Measurements from ENCODE around the gene PAPPA2. TPM values are rescaled to one million over a fixed set of nuclear protein-coding genes. Genes with fewer than 3 reads are reported as not detected.

Gene PAPPA2
- total and polyA plus RNA-seq, 7 experiments from 2014 or later = 0.07 to 0.29 (median 0.21) TPM; not detected in 4

GRCh38 chr1:176885751-176886150 lies 422.8 kb downstream of the PAPPA2 start:
- H3K27ac Mint-ChIP-seq = no peak overlapping the region
- intact Hi-C loops (cut with micrococcal nuclease) = no loop called here

GRCh38 chr1:176888471-176889032 lies 425.6 kb downstream of the PAPPA2 start:
- H3K36me3 Mint-ChIP-seq = no peaks in the 10 kb centered on the region
- Histone ChIP-seq H3K4me1 (ENCODE audit: control insufficient read depth in 2 of 2, insufficient read depth in 2 of 2, low read length in 2 of 2) (no peaks in the 10 kb centered on the region), H3K4me3 (ENCODE audit: low read length) (no peak overlapping the region), H3K9me3 (ENCODE audit: control insufficient read depth in 2 of 3, low read length in 3 of 3) (no peaks in the 10 kb centered on the region), H3K27ac (ENCODE audit: low read depth, low read length) (no peak overlapping the region), H3K36me3 (ENCODE audit: control insufficient read depth in 2 of 3, insufficient read depth in 3 of 3, low read length in 3 of 3) (no peaks in the 10 kb centered on the region), H3K27me3 (ENCODE audit: control insufficient read depth in 2 of 2, insufficient read depth in 2 of 2, low read length in 2 of 2) (no peaks in the 10 kb centered on the region)
- ChIA-PET POLR2A (no interaction called here), CTCF (no interaction called here)
- no peak for ATAC-seq
- H3K9me3 Mint-ChIP-seq = peaks cover 0 to 11% (median 0%) of the 10 kb centered on the region in 11 donors
- no peaks in the 10 kb centered on the region for H3K4me1 Mint-ChIP-seq
- intact Hi-C loops (cut with micrococcal nuclease) = no loop called here
- peaks cover 0 to 14% (median 6%) of the 10 kb centered on the region in 5 donors for H3K27me3 Mint-ChIP-seq
- DNase-seq = no peak
- H3K27ac Mint-ChIP-seq = no peak overlapping the region
- no peak overlapping the region for H3K4me3 Mint-ChIP-seq

More at GRCh38 chr1:176885751-176886150, 422.8 kb downstream of the PAPPA2 start:
- ChIA-PET POLR2A (no interaction called here), CTCF (no interaction called here)
- DNase-seq (no peak), ATAC-seq (no peak)
- peaks cover 0 to 14% (median 6%) of the 10 kb centered on the region in 5 donors for H3K27me3 Mint-ChIP-seq
- Histone ChIP-seq H3K27ac (ENCODE audit: low read depth, low read length) (no peak overlapping the region), H3K27me3 (ENCODE audit: control insufficient read depth in 2 of 2, insufficient read depth in 2 of 2, low read length in 2 of 2) (no peaks in the 10 kb centered on the region), H3K4me3 (ENCODE audit: low read length) (no peak overlapping the region), H3K9me3 (ENCODE audit: control insufficient read depth in 2 of 3, low read length in 3 of 3) (no peaks in the 10 kb centered on the region), H3K4me1 (ENCODE audit: control insufficient read depth in 2 of 2, insufficient read depth in 2 of 2, low read length in 2 of 2) (no peaks in the 10 kb centered on the region), H3K36me3 (ENCODE audit: control insufficient read depth in 2 of 3, insufficient read depth in 3 of 3, low read length in 3 of 3) (no peaks in the 10 kb centered on the region)
- peaks cover 0 to 11% (median 0%) of the 10 kb centered on the region in 11 donors for H3K9me3 Mint-ChIP-seq
- H3K4me3 Mint-ChIP-seq = no peak overlapping the region
- no peaks in the 10 kb centered on the region for H3K4me1 Mint-ChIP-seq
- no peaks in the 10 kb centered on the region for H3K36me3 Mint-ChIP-seq

GRCh38 chr1:176893625-176894352 lies 430.8 kb downstream of the PAPPA2 start:
- Histone ChIP-seq H3K4me3 (ENCODE audit: low read length) (no peak overlapping the region), H3K36me3 (ENCODE audit: control insufficient read depth in 2 of 3, insufficient read depth in 3 of 3, low read length in 3 of 3) (no peaks in the 10 kb centered on the region), H3K4me1 (ENCODE audit: control insufficient read depth in 2 of 2, insufficient read depth in 2 of 2, low read length in 2 of 2) (no peaks in the 10 kb centered on the region), H3K9me3 (ENCODE audit: control insufficient read depth in 2 of 3, low read length in 3 of 3) (no peaks in the 10 kb centered on the region), H3K27ac (ENCODE audit: low read depth, low read length) (no peak overlapping the region), H3K27me3 (ENCODE audit: control insufficient read depth in 2 of 2, insufficient read depth in 2 of 2, low read length in 2 of 2) (peaks cover 0 to 4% of the 10 kb centered on the region in 2 donors)
- H3K4me3 Mint-ChIP-seq = no peak overlapping the region
- H3K27ac Mint-ChIP-seq = no peak overlapping the region
- peaks cover 0 to 16% (median 9%) of the 10 kb centered on the region in 5 donors for H3K27me3 Mint-ChIP-seq
- no peak for ATAC-seq
- DNase-seq = no peak
- peaks cover 4 to 8% (median 5%) of the 10 kb centered on the region in 7 donors for H3K4me1 Mint-ChIP-seq
- no peaks in the 10 kb centered on the region for H3K36me3 Mint-ChIP-seq
- CTCF ChIA-PET = no interaction called here
- intact Hi-C loops (cut with micrococcal nuclease) = no loop called here
- H3K9me3 Mint-ChIP-seq = peaks cover 0 to 10% (median 2%) of the 10 kb centered on the region in 11 donors
- POLR2A ChIA-PET = no interaction called here

GRCh38 chr1:176894450-176894849 lies 431.5 kb downstream of the PAPPA2 start:
- POLR2A ChIA-PET = no interaction called here
- no peak overlapping the region for H3K4me3 ChIP-seq (ENCODE audit: low read length)
- DNase-seq (no peak), ATAC-seq (no peak)
- Mint-ChIP-seq H3K36me3 (no peaks in the 10 kb centered on the region), H3K27ac (no peak overlapping the region), H3K9me3 (peaks cover 0 to 10% (median 2%) of the 10 kb centered on the region in 11 donors), H3K4me1 (peaks cover 4 to 8% (median 5%) of the 10 kb centered on the region in 7 donors), H3K4me3 (no peak overlapping the region), H3K27me3 (peaks cover 0 to 16% (median 9%) of the 10 kb centered on the region in 5 donors)
- no peak overlapping the region for H3K27ac ChIP-seq (ENCODE audit: low read depth, low read length)
- no peaks in the 10 kb centered on the region for H3K9me3 ChIP-seq (ENCODE audit: control insufficient read depth in 2 of 3, low read length in 3 of 3)
- peaks cover 0 to 4% of the 10 kb centered on the region in 2 donors for H3K27me3 ChIP-seq (ENCODE audit: control insufficient read depth in 2 of 2, insufficient read depth in 2 of 2, low read length in 2 of 2)
- intact Hi-C loops (cut with micrococcal nuclease) = no loop called here
- H3K4me1 ChIP-seq (ENCODE audit: control insufficient read depth in 2 of 2, insufficient read depth in 2 of 2, low read length in 2 of 2) = no peaks in the 10 kb centered on the region
- no peaks in the 10 kb centered on the region for H3K36me3 ChIP-seq (ENCODE audit: control insufficient read depth in 2 of 3, insufficient read depth in 3 of 3, low read length in 3 of 3)
- CTCF ChIA-PET = no interaction called here
